AG08395 (cell line): ENCODE measurements around the gene ARHGEF4.

Source experiments
- DNase-seq: peaks from one replicate; pipeline ENCODE4 v3.0.0; 2012; ENCODE audit warnings: mixed read lengths, low spot score

The ARHGEF4 gene

GRCh38 chr2:130834091-130834930, 2.4 kb upstream of the ARHGEF4 start:
- DNase-seq: no peak

- DNase-seq: no peak
Observed at GRCh38 chr2:130834931-130835765, 1.6 kb upstream of the ARHGEF4 start.

GRCh38 chr2:130835766-130836015, 1.0 kb upstream of the ARHGEF4 start:
- DNase-seq: no peak

- no peak for DNase-seq
Observed at GRCh38 chr2:130837175-130837810, 579 bp downstream of the ARHGEF4 start.

GRCh38 chr2:130837811-130838565, 1.3 kb downstream of the ARHGEF4 start:
- no peak for DNase-seq

- no peak for DNase-seq
Observed at GRCh38 chr2:130839011-130839780, 2.5 kb downstream of the ARHGEF4 start.

- DNase-seq: no peak
Observed at GRCh38 chr2:130840506-130840905, 3.8 kb downstream of the ARHGEF4 start.

- DNase-seq: no peak
Observed at GRCh38 chr2:130841741-130842365, 5.1 kb downstream of the ARHGEF4 start.

- DNase-seq: no peak
Observed at GRCh38 chr2:130842770-130843169, 6.1 kb downstream of the ARHGEF4 start.

GRCh38 chr2:130843321-130843985, 6.7 kb downstream of the ARHGEF4 start:
- DNase-seq: no peak

- DNase-seq: no peak
Observed at GRCh38 chr2:130844161-130844560, 7.4 kb downstream of the ARHGEF4 start.

- DNase-seq: no peak
Observed at GRCh38 chr2:130845505-130846085, 8.9 kb downstream of the ARHGEF4 start.

- DNase-seq: no peak
Observed at GRCh38 chr2:130846233-130846632, 9.5 kb downstream of the ARHGEF4 start.

- DNase-seq: no peak
Observed at GRCh38 chr2:130846686-130847375, 10.1 kb downstream of the ARHGEF4 start.

- DNase-seq: no peak
Observed at GRCh38 chr2:130847776-130848525, 11.2 kb downstream of the ARHGEF4 start.

- DNase-seq: no peak
Observed at GRCh38 chr2:130848526-130849210, 12.0 kb downstream of the ARHGEF4 start.

- DNase-seq: no peak
Observed at GRCh38 chr2:130849896-130850787, 13.4 kb downstream of the ARHGEF4 start.
